HG02981 (cell line): ENCODE data around the gene CSRP1.
"Not testable (repeated sequence)": the region's sequence is repeated elsewhere in the genome, so short reads cannot be mapped to it uniquely, and the experiment has no call there.

Experiments
- ATAC-seq: cut with Tn5 transposase; IDR thresholded peaks from one replicate; pipeline ENCODE4 v1.9.1; 2021; ENCODE audit warnings: mild to moderate bottlenecking, moderate library complexity; ENCODE audit not compliant: unreplicated experiment

CSRP1 gene

DNA sequence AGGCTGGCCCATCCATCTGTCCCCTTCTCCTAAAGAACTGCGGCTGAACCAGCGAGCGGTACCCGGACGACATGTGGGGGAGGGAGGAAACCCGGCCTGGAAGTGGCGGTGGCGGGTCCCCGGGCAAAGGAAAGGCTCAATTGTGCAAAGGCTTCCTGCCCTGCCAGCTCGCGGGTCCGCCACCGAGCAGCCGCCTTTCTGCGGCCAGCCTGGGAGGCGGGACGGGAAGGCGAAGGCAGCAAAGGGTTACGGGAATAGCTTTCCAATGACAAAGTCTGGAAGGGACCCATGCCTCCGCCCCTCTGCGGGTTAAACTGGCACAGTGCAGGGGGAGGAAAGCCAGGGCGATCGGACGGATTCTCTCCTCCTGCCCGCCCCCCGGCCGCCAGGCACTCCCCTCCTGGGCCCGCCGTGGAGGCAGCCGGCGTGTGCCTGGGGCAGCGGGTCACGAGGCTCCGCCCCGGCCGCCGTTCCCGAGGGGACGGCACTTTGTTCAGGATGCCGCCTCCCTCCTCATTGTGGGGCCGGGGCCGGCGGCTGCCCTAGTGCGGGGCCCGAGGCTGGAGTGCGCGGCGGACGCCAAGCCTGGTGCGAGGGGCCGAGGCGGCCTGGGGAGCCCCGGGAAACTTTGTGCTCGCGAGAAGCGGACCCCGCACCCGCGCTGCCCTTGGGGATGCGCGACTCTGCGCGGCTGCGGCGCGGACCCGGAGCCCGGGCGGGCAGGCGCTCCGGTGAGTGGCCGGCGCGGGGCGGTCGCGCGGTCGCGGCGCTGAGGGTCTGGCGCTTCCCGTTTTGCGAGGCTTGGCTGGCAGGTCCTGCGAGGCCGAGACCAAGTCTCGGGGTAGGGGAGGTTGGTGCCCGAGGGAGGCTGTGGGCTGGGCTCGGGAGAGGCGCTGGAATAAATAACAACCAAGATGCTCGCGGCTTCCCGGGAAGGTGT is 32.0 kb upstream of the CSRP1 start, which contains the start of gene NAV1:
Gene NAV1 (plus strand): TSS at position 516 of the 940 bp plus-strand sequence. CDS start 83,758 bp downstream, outside the sequence.
- no peak for ATAC-seq

DNA sequence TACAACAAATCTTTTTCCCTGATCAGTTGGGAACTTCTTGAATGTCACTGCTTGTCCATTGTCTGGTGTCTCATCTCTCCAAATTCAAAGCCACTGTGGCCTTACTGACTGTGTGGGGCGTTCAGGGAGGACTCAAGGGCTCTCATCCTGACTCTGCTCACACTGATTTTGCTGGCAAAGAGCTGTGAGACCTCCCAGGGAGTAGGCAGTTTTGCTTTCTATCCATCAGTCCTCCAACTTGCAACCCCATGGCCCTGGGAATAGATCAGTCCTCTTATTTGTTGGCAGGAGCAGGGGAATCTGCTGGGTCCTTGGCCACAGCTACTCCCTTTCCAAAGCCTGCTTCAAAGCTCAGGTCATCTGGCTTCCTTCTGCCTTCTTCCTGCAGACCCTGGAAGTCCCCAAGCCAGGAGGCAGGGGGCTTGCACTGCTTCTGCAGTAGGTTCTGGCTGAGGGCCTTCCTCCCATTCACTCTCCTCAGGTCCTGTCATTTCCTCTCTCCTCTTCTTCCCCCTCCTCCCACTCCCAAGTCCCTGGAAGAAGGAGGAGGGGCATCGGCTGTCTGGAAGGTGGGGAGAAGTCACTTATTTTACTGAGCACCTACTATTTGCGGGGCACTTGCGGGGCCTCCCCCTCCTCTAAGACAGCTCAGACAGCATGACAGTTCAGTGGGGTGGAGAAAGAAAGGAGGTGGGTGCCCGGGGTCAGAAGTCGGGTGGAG is 31.1 kb upstream of the CSRP1 start:
- no peak for ATAC-seq

DNA sequence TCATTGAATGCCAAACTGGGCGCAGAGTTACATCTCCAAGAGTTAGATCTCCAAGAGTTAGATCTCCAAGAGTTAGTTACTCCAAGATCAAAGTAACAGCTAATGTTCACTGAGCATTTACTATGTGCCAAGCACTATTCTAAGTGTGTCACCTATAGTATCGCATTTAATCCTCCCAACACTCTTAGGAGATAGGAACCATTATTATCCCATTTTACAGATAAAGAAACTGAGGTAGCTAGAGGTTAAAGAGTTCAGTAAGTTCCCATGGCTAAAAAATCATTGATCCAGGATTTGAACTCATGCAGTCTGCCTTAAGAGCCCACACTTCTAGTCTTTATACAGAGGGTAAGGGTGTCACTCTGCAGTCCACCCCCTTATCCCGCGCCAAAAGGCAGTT is 30.5 kb upstream of the CSRP1 start:
- no peak for ATAC-seq

DNA sequence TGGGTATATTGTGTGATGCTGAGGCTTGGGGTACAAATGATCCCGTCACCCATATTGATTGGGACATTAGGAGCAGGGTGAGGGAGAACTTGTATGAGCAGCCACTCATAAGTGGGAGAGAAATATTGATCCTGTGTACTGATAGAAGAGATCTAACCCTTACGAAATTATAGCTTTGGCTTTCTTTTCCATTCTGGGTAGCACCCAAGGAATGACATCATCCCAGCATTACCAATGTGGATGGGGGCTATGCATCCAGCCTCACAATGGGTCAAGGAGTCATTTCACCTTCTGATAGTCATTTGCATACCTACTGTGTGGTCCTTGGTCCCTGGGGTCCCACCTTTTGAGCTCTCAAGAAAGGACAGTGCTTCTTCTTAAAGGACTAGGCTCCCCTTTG is 30.1 kb upstream of the CSRP1 start:
- no peak for ATAC-seq

DNA sequence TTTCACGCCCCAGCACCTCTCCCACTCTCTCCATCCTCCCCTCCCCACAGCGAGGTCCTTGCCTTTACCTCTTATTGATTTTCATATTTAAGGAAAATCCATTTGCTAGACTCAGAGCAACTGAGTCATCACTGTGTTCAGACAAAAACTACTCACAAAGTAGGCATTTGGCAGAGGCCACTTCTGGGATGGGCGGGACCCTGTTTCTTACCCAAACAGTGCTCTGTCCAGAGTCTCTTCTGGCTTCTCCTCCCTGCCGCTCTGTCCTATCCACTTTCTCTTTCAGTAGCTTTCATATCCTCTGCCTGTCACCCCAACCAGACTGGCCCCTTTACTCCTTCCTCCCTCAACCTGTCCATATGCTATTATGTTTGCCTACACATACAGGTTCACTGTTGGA is 29.6 kb upstream of the CSRP1 start:
- no peak for ATAC-seq

DNA sequence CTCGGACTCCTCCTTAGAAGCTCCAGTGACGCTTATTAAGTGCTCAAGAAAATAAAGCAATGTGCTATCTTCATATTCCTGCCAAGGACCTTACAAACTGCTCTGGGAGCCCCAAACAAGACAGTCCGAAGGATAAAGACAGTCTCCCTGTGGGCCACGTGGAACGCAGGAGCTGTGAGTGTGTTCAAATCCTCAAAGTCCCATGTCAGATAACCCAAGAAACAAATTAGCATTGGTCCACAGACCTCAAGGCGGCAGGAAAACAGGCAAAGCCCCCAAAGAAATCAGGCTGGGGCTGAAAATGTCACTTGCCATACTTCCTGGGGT is 29.0 kb upstream of the CSRP1 start:
- ATAC-seq = no peak

DNA sequence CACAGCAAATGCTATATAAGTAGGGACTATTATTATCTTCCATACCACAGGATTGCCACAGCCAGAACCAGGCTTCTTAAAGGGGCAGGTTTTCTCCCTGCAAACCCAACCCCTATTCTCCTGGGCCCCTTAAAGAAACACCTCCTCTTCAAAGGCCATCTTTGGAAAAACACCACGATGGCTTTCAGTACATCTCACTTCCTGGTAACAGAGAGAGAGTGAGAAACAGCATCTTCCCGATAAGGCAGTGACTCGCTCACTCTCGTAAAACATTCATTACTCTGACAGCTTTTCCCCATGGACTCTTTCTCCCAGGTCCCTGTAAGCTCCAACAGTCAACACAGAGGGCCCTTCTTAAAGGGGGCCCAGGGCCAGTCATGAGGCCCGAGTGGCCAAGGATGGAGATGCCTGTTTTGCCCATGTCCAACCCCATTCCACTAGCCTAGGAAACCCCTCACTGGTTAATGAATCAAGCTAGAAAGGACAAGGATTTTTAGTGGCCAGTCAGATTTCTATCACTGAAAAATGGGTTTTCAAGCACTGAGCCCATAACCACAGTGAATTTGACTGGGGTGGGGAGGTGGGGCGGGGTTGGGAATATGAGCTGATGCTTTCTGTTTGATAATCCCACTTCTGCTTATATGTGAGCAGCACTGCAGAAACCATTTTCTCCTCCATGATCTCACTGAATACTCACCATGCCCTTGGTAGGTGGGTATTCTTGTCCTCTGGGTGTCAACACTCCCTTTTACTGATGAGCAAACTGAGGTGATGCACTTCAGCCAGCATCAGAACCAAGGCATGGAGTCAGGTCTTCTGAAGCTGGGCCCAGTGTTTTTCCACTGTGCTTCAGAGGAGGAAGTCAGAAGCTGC is 28.4 kb upstream of the CSRP1 start:
- no peak for ATAC-seq

DNA sequence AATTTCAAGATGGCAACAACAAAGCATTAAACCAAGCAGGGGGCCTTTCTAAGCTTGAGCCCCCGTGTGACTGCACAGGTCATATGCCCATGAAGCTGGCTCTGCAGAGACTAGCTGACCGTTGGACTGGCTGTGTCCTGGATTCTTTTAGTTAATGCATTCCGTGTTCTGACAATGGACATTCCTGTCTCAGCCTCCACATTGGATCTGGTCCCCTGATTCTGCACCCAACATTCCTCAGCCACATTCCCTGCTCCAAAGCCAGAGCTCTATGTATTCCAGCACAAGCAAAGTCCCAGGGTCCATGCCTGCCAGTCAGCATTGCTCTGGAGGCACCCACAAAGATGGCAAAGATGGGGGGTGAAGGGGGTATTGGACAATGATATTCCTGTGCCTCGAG is 26.9 kb upstream of the CSRP1 start:
- no peak for ATAC-seq

DNA sequence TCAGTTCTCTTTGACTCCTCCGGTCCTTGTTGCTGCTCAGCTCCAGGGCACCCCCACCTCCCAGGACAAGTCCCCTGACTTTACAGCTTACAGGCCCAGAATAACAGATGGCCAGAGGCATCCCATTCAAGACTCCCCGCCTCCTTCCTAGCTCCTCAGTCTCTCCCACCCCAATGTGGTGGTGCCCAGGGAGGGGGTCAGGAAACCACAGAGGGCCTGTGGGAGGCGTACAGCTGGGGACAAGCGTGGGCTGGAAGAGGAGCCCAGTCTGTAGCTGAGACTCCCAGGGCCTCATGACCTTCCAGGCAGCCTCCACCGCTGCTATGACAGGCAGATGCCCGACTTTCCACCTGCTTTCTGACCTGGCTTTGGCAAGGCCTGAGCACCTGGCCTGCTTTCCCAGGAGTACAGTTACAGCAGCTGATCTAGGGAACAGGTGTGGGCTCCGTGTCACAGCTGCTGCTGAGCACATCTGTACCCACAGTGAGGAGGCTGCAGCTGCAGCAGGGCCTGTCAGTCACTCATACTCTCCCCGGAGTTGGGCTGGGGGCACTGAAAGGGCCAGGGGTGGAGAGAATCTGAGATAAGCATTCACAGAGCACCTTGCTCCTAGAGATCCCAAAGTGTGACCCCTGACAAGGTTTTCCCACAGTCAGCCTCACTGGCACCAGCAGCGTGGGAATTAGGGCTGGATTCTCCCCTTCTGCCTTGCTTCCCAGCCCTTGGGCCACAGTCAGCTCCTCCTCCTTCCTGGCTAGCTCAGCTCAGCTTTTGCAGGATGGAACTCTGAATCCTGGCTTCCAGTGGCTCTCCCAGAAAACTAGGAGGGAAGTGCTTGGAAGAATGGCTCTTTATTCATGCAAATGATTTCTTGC is 24.9 kb upstream of the CSRP1 start:
- no peak for ATAC-seq

DNA sequence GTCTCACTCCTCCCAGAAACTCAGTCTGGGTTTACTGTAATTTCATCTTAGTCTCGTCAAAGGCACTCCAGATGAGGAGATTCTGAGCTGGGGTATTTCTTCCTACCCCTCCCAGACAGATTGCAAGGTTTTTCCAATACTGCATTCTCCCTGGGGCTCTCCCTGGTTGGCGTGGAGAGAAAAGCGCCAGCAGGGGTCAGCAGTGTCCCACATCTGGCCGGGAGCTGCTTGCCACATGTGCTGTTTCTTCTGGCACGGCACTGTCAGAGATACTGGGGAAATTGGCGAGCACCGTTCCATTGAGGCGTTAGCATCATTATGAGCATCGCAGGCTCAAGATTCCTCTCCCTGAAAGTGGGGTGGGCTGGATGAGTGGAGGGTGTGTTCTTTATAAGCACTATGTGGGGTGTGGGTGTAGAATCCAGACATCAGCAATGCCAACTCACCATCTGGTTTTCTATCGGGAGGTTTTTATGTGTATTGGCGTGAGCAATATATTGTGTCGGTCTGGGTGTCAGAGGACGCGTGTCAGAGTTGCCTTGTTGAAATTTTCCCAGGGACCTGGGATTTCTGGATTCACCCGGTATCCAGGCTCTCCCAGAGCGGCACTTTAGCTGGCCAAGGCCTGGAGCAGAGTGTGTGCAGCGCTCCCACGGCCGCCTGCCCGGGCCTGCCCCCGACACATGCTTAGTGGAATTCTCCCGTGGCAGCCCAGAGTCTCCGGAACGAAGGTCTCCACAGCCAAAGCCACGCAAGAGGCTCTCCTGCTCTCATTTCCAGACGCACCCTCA is 24.0 kb upstream of the CSRP1 start:
- no peak for ATAC-seq

DNA sequence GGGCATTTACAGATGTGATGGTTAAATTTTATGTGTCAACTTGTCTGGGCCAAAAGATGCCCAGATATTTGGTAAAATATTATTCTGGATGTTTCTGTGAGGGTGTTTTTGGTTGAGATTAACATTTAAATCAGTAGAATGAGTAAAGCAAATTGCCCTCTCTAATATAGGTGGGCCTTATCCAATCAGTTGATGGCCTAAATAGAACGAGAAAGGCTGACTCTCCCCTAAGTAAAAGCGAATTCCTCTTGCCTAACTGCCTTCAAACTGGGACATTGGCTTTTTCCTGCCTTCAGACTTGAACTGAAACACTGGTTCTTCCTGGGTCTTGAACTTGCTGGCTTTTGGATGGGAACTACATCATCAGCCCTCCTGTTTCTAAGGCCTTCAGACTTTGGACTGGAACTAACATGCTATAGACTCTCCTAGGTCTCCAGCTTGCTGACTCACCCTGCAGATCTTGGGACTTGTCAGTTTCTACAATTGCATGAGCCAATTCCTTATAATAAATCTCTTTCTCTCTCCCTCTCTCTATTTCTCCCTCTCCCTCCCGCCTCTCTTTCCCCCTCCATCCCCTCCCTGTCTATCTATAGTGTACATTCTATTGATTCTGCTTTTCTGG is 21.8 kb upstream of the CSRP1 start:
- no peak for ATAC-seq

DNA sequence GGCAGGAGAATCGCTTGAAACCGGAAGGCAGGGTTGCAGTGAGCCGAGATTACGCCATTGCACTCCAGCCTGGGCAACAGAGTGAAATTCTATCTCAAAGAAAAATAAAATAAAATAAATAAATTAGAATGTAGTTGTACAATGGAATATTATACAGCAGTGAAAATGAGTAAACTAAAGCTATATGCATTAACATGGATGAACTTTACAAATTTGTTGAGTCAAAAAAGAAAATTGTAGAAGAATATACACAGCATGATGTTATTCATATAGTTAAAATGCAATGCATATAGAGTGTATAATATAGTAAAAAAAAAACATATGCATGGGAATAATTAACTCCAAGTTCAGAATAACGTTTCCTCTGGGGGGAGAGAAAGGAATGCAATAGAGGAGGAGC is 21.0 kb upstream of the CSRP1 start:
- ATAC-seq = no peak

DNA sequence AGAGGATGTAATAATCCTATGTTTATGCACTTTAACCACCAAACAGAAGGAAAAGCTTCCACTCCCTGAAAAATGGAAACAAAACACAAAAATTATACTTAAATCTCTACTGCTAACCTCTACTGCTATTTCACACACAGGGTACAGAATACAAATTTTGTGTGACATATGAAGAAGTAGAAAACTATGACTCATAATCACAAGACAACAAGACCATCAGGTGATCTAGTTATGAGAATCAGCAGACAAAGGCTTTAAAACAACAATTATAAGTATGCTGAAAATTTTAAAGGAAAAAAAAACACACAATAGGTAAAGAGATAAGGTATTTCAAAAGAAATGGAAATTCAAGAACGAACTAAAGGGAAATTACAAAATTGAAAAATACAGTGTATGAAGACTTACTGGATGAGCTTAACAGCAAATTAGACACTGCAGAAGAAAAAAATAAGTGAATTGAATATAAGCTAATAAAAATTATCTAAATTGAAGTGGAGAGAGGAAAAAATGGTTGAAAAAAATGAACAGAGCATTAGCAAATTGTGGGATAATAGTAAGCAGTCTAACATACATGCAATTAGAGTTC is 18.4 kb upstream of the CSRP1 start:
- no peak for ATAC-seq

DNA sequence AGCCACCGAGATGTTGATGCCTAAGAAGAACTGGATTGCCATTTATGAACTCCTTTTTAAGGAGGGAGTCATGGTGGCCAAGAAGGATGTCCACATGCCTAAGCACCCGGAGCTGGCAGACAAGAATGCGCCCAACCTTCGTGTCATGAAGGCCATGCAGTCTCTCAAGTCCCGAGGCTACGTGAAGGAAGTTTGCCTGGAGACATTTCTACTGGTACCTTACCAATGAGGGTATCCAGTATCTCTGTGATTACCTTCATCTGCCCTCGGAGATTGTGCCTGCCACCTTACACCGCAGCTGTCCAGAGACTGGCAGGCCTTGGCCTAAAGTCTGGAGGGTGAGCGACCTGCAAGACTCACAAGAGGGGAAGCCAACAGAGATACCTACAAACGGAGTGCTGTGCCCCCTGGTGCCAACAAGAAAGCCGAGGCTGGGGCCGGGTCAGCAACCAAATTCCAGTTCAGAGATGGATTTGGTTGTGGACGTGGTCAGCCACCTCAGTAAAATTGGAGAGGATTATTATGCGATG is 13.2 kb upstream of the CSRP1 start:
- not testable (repeated sequence) for ATAC-seq

DNA sequence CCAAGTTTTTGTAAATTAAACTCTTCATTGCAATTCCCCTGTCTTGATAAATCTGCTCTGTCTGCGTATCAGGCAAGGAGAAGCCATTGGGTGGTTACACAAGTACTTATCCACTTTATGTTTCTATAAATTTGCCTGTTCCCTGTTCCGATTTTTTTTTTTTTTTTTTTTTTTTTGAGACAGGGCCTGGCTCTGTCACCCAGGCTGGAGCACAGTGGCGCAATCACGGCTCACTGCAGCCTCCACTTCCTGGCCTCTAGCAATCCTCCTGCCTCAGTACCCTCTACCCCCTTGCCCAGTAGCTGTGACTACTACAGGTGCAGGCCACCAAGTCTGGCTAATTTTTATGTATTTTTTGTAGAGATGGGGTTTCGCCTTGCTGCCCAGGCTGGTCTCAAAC is 11.1 kb upstream of the CSRP1 start:
- ATAC-seq = no peak

DNA sequence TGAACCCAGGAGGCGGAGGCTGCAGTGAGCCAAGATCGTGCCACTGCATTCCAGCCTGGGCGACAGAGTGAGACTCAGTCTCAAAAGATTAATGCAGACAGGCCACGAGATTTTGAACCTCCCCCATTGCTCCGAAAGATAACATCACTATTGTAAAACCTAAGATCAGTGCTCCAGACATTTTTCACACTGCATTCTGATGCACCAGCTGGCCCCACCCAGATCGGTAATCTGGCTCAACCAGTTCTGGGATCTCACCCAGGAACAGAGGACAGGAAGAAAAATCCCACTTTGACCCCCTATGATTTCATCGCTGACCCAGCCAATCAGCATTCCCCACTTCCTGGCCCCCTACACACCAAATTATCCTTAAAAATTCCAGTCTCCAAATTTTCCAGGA is 10.7 kb upstream of the CSRP1 start:
- ATAC-seq = no peak

DNA sequence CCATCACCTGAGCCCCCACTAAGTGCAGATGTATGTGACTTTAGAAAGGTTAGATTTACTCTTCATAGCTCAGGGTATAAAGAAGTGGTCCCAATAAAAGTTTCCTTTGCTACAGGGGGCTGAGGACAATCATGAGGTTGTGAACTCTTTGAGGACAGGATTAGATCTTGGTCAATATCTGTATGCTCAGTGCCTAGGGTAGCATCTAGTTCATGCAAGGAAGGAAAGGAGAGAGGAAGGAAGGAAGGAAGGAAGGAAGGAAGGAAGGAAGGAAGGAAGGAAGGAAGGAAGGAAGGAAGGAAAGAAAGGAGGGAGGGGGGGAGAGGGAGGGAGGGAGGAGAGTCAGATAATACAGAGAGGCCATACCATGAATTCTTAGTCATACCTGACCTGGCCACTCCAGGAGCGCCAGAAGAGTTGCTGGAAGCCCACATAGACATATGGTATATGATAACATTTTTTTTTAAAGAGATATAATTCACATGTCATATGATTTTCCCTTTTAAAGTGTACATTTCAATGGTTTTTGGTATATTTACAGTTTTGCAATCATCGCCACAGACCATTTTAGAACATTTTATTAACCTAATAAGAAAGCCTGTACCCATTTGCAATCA is 9.7 kb upstream of the CSRP1 start:
- no peak for ATAC-seq

DNA sequence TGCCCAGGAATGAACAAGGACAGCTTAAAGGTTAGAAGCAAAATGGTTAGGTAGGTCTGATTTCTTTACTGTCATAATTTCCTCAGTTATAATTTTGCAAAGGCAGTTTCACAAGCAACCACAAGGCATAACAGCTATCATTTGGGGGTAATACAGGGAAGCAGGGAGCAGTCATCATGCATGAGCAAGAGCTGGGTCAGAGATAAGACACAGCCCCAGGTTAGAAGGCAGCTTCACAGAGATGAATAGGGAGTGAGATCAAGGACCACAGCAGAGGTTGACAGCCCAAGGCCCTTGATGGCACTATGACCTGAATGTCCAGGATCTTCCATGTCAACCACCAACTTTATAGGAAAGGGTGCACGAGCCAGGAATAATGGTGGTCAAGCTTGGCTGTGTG is 9.0 kb upstream of the CSRP1 start:
- no peak for ATAC-seq
